Endodermal cell (in vitro differentiated cells): ENCODE results near the gene IRS2. TPM values are rescaled to one million over a fixed set of nuclear protein-coding genes. Genes with fewer than 3 reads are reported as not detected.

Experiments
- DNase-seq: peaks from one replicate; pipeline ENCODE4 v3.0.0-alpha.2; 2017
- H3K27ac ChIP-seq: 2 replicates; pipeline ENCODE4 v1.5.1; 2013; ENCODE audit warnings: mild to moderate bottlenecking, low read depth, low read length, moderate library complexity
- H3K27me3 ChIP-seq: 2 replicates; pipeline ENCODE4 v1.6.1; 2013; ENCODE audit warnings: mild to moderate bottlenecking, low read length, moderate library complexity; ENCODE audit not compliant: insufficient read depth, control insufficient read depth, poor library complexity, severe bottlenecking
- H3K36me3 ChIP-seq: 2 replicates; pipeline ENCODE4 v1.7.0; 2013; ENCODE audit warnings: mild to moderate bottlenecking, low read length, moderate library complexity; ENCODE audit not compliant: control insufficient read depth, insufficient read depth
- H3K4me1 ChIP-seq: one replicate; pipeline ENCODE4 v1.7.0; 2013; ENCODE audit warnings: low read length; ENCODE audit not compliant: control insufficient read depth, insufficient read depth
- H3K4me3 ChIP-seq: 2 replicates; pipeline ENCODE4 v1.5.1; 2013; ENCODE audit warnings: mild to moderate bottlenecking, low read length, moderate library complexity
- H3K9ac ChIP-seq: 2 replicates; pipeline ENCODE4 v1.6.1; 2013; ENCODE audit warnings: mild to moderate bottlenecking, low read length, moderate library complexity; ENCODE audit not compliant: poor library complexity, severe bottlenecking; ENCODE audit errors: extremely low read depth
- H3K9me3 ChIP-seq: 2 replicates; pipeline ENCODE4 v1.6.1; 2013; ENCODE audit warnings: mild to moderate bottlenecking, low read length, moderate library complexity; ENCODE audit not compliant: control insufficient read depth
- H3K27ac Mint-ChIP-seq: 2 replicates; pipeline ENCODE4 v1.8.0; 2020; ENCODE audit warnings: mixed read lengths
- H3K27me3 Mint-ChIP-seq: 2 replicates; pipeline ENCODE4 v1.8.0; 2021; ENCODE audit warnings: mild to moderate bottlenecking, mixed read lengths; ENCODE audit not compliant: insufficient read depth
- H3K36me3 Mint-ChIP-seq: 2 replicates; pipeline ENCODE4 v1.8.0; 2020; ENCODE audit warnings: low read depth, mixed read lengths
- H3K4me1 Mint-ChIP-seq: 2 replicates; pipeline ENCODE4 v1.8.0; 2020; ENCODE audit warnings: mixed read lengths
- H3K4me3 Mint-ChIP-seq: 2 replicates; pipeline ENCODE4 v1.8.0; 2020; ENCODE audit warnings: mild to moderate bottlenecking, moderate library complexity, mixed read lengths
- H3K9me3 Mint-ChIP-seq: 2 replicates; pipeline ENCODE4 v1.8.0; 2020; ENCODE audit warnings: mild to moderate bottlenecking, mixed read lengths
- WGBS, 2 experiments: methylation state at CpG; one replicate each; pipeline versions ENCODE4 v1.1.5 to v1.1.7; 2013; ENCODE audit warnings: missing lambda C conversion rate in 2 of 2, mixed read lengths in 1 of 2; ENCODE audit not compliant: insufficient coverage in 1 of 2, insufficient read length in 1 of 2; 5-methylcytosine and 5-hydroxymethylcytosine counted together
- total RNA-seq, 2 donors: library from RNA; stranded (reverse); fragmentation: NEBNext Ultra II Directional in 1 of 2; extraction: Animal tissue kit (Norgen Biotek cat#: 25700) in 1 of 2; gene quantifications; 2 replicates in 1 of 2; 3 replicates in 1 of 2; pipeline ENCODE4 v1.2.1, GENCODE V29; 2021
- TF ChIP-seq, protein P1 (sequence below): fragments of 200-600 bp; sonication (generic); conservative IDR thresholded peaks from 2 replicates; pipeline ENCODE4 v1.5.0; 2021; ENCODE audit warnings: antibody characterized with exemption, mild to moderate bottlenecking

The IRS2 gene
- total RNA-seq, 2 donors from 2014 or later: 16.9 to 23.7 TPM

DNA sequence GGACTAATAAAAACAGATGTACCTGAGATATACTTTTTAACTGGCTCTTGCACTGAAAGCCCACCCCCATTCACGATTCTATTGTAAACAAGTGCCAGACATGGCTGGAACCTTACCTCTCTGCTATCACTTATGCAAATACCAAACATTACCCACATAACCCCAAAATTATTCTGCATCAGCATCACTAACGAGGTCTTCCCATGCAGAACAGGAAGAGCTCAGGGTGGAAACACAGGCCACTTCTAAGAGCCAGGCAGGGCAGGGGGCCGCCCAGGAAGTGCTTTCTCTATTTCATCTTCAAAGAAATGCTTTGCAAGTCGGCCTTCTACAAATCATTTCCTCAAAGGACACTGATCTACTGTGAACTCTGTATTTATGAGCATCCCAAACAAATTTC is 7.3 kb downstream of the IRS2 start:
- peaks cover 16% of the 10 kb centered on the region for H3K36me3 Mint-ChIP-seq
- Histone ChIP-seq H3K9ac (no peak overlapping the region), H3K4me1 (no peaks in the 10 kb centered on the region), H3K27me3 (no peaks in the 10 kb centered on the region), H3K27ac (no peak overlapping the region), H3K36me3 (peaks cover 3% of the 10 kb centered on the region), H3K4me3 (peak overlapping the region; percentile 30), H3K9me3 (no peaks in the 10 kb centered on the region)
- peaks cover 43% of the 10 kb centered on the region for H3K4me1 Mint-ChIP-seq
- DNase-seq: no peak
- H3K27ac Mint-ChIP-seq: no peak overlapping the region
- TF ChIP-seq, protein P1, sequence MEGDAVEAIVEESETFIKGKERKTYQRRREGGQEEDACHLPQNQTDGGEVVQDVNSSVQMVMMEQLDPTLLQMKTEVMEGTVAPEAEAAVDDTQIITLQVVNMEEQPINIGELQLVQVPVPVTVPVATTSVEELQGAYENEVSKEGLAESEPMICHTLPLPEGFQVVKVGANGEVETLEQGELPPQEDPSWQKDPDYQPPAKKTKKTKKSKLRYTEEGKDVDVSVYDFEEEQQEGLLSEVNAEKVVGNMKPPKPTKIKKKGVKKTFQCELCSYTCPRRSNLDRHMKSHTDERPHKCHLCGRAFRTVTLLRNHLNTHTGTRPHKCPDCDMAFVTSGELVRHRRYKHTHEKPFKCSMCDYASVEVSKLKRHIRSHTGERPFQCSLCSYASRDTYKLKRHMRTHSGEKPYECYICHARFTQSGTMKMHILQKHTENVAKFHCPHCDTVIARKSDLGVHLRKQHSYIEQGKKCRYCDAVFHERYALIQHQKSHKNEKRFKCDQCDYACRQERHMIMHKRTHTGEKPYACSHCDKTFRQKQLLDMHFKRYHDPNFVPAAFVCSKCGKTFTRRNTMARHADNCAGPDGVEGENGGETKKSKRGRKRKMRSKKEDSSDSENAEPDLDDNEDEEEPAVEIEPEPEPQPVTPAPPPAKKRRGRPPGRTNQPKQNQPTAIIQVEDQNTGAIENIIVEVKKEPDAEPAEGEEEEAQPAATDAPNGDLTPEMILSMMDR: no peak
- peak overlapping the region; percentile 27 for H3K4me3 Mint-ChIP-seq
- no peaks in the 10 kb centered on the region for H3K9me3 Mint-ChIP-seq
- WGBS, 2 experiments: 81 to 100% methylated on average over 1 to 4 of the region's 4 CpGs
- peaks cover 1% of the 10 kb centered on the region for H3K27me3 Mint-ChIP-seq

GRCh38 chr13:109778102-109778542 is 8.3 kb downstream of the IRS2 start:
- Histone ChIP-seq H3K4me1 (no peaks in the 10 kb centered on the region), H3K4me3 (peak overlapping the region; percentile 30), H3K27ac (no peak overlapping the region), H3K9me3 (no peaks in the 10 kb centered on the region), H3K9ac (no peak overlapping the region), H3K36me3 (peaks cover 3% of the 10 kb centered on the region), H3K27me3 (no peaks in the 10 kb centered on the region)
- no peak overlapping the region for H3K27ac Mint-ChIP-seq
- H3K9me3 Mint-ChIP-seq: no peaks in the 10 kb centered on the region
- WGBS, 2 experiments: 78 to 79% methylated on average over 5 to 6 of the region's 6 CpGs
- no peaks in the 10 kb centered on the region for H3K27me3 Mint-ChIP-seq
- TF ChIP-seq, protein P1: no peak
- DNase-seq: no peak
- peaks cover 42% of the 10 kb centered on the region for H3K4me1 Mint-ChIP-seq
- peaks cover 18% of the 10 kb centered on the region for H3K36me3 Mint-ChIP-seq
- H3K4me3 Mint-ChIP-seq: no peak overlapping the region

GRCh38 chr13:109776575-109776974 is 9.8 kb downstream of the IRS2 start:
- Mint-ChIP-seq H3K27ac (no peak overlapping the region), H3K27me3 (no peaks in the 10 kb centered on the region), H3K4me1 (peaks cover 41% of the 10 kb centered on the region), H3K4me3 (no peak overlapping the region), H3K36me3 (peaks cover 12% of the 10 kb centered on the region), H3K9me3 (no peaks in the 10 kb centered on the region)
- TF ChIP-seq, protein P1: no peak
- Histone ChIP-seq H3K27me3 (no peaks in the 10 kb centered on the region), H3K27ac (no peak overlapping the region), H3K4me1 (no peaks in the 10 kb centered on the region), H3K9me3 (no peaks in the 10 kb centered on the region), H3K36me3 (peaks cover 7% of the 10 kb centered on the region), H3K9ac (no peak overlapping the region), H3K4me3 (no peak overlapping the region)
- no peak for DNase-seq
